Measurements from ENCODE around the gene TEX29.

TEX29 gene

DNA sequence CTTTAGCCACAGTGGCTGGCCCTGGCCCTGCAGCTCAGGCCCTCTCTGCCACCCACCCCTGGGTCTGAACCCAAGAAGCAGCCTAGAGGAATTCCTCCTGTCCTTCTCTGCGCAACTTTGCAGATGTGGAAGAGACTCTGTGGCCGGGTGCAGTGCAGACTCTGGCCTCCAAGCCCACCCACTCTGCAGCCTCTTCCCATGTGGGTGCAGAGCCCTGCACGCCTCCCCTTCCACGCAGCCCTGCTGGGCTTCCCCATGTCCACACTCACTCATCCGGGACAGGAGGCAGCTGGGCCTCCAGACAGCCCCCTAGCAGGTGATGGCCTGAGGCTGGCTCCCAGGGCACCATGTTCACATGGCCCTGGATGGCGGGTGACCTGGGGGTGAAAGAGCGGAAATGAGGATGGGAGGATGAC is 2.5 kb downstream of the TEX29 start:
- Histone ChIP-seq H3K79me2 (ENCODE audit: insufficient read depth, low read length) (no peaks in the 10 kb centered on the region), H3K9me3 (ENCODE audit: low read length) (no peaks in the 10 kb centered on the region), H3K4me1 (ENCODE audit: insufficient read depth, low read length, severe bottlenecking) (no peaks in the 10 kb centered on the region), H3K9ac (ENCODE audit: low read length) (no peak overlapping the region), H3K27ac (ENCODE audit: low read depth, low read length, poor library complexity, severe bottlenecking) (no peak overlapping the region), H3K4me3 (ENCODE audit: low read depth, low read length, poor library complexity, severe bottlenecking) (no peak overlapping the region), H3K9me2 (ENCODE audit: low read depth, low read length) (no peaks in the 10 kb centered on the region), H3F3A (ENCODE audit: insufficient read depth, low read length) (no peaks in the 10 kb centered on the region), H3K36me3 (ENCODE audit: insufficient read depth, low read length) (no peaks in the 10 kb centered on the region), H3K4me2 (ENCODE audit: low read length) (no peak overlapping the region), H2AFZ (ENCODE audit: low read length) (no peak overlapping the region), H3K27me3 (ENCODE audit: insufficient read depth, low read length) (no peaks in the 10 kb centered on the region; the same call in 1 of the 2 replicates), H4K20me1 (ENCODE audit: insufficient read depth, low read length) (no peaks in the 10 kb centered on the region)
- no peak for TF ChIP-seq EZH2 (IDR thresholded peaks at IDR 0.05; ENCODE audit: borderline replicate concordance, low read length)
- TF ChIP-seq, protein P1, sequence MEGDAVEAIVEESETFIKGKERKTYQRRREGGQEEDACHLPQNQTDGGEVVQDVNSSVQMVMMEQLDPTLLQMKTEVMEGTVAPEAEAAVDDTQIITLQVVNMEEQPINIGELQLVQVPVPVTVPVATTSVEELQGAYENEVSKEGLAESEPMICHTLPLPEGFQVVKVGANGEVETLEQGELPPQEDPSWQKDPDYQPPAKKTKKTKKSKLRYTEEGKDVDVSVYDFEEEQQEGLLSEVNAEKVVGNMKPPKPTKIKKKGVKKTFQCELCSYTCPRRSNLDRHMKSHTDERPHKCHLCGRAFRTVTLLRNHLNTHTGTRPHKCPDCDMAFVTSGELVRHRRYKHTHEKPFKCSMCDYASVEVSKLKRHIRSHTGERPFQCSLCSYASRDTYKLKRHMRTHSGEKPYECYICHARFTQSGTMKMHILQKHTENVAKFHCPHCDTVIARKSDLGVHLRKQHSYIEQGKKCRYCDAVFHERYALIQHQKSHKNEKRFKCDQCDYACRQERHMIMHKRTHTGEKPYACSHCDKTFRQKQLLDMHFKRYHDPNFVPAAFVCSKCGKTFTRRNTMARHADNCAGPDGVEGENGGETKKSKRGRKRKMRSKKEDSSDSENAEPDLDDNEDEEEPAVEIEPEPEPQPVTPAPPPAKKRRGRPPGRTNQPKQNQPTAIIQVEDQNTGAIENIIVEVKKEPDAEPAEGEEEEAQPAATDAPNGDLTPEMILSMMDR (IDR thresholded peaks at IDR 0.05; ENCODE audit: low read length), result no peak

DNA sequence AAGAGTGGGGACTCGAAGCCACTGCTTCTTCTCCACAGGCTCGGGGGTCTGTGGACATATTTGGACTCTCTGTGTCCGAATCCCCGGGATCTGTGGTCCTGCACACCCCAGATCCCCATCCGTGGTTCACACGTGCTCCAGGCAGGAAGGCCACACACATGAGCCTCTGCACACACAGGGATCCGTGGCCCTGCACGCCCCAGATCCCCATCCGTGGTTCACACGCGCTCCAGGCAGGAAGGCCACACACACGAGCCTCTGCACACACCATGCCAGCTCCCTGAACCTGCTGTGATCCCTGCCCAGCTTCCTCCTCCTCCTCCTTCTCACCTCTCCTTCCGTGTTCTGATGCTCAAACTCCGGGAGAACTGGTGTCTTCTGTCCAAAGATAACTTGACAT is 3.1 kb downstream of the TEX29 start:
- Histone ChIP-seq H3K4me2 (ENCODE audit: low read length) (no peak overlapping the region), H3K27ac (ENCODE audit: low read depth, low read length, poor library complexity, severe bottlenecking) (no peak overlapping the region), H4K20me1 (ENCODE audit: insufficient read depth, low read length) (no peaks in the 10 kb centered on the region), H3K4me3 (ENCODE audit: low read depth, low read length, poor library complexity, severe bottlenecking) (no peak overlapping the region), H3K36me3 (ENCODE audit: insufficient read depth, low read length) (no peaks in the 10 kb centered on the region), H3K27me3 (ENCODE audit: insufficient read depth, low read length) (no peaks in the 10 kb centered on the region; the same call in 1 of the 2 replicates), H3K79me2 (ENCODE audit: insufficient read depth, low read length) (no peaks in the 10 kb centered on the region), H3F3A (ENCODE audit: insufficient read depth, low read length) (no peaks in the 10 kb centered on the region), H3K9ac (ENCODE audit: low read length) (no peak overlapping the region), H3K9me2 (ENCODE audit: low read depth, low read length) (no peaks in the 10 kb centered on the region), H3K9me3 (ENCODE audit: low read length) (no peaks in the 10 kb centered on the region), H3K4me1 (ENCODE audit: insufficient read depth, low read length, severe bottlenecking) (no peaks in the 10 kb centered on the region), H2AFZ (ENCODE audit: low read length) (no peak overlapping the region)
- TF ChIP-seq, protein P1 (IDR thresholded peaks at IDR 0.05; ENCODE audit: low read length), result no peak
- no peak for TF ChIP-seq EZH2 (IDR thresholded peaks at IDR 0.05; ENCODE audit: borderline replicate concordance, low read length)

DNA sequence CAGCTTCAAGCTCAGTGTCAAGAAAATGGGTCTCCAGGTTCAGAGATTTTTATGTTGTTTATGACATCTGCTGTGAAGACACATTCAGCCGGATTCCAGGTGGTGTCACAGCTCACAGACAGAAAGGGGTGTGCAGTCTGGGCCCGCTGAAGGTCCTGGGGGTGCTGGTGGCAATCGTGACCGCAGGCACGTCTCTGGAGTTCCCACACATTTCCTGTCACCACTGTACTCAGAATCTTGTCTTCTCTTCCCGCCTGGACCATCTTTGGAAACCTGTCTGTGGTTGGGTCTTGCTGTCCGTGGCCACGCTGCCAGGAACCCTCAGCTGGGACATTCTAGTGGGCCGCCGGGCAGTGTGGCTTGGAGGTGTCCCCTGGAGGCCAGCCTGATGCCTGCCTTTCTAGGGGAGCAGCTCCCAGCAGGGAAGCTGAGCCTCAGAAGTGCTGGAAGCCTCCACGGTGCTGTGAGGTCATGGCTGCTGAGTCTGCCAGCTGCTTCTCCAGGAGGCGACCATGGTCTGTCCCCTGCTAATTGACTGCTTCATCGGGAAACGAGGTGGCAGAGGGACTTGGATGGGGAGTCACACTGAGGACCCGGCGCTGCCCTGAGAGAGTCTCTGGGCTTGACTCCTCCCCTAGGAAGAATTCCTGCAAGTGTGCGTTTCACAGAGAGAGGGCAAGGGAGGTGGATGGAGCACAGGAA is 3.7 kb downstream of the TEX29 start:
- H3K79me2 ChIP-seq (ENCODE audit: insufficient read depth, low read length), result no peaks in the 10 kb centered on the region
- no peak overlapping the region for H2AFZ ChIP-seq (ENCODE audit: low read length)
- H4K20me1 ChIP-seq (ENCODE audit: insufficient read depth, low read length), result no peaks in the 10 kb centered on the region
- H3K27me3 ChIP-seq (ENCODE audit: insufficient read depth, low read length), result no peaks in the 10 kb centered on the region; the same call in 1 of the 2 replicates
- no peak for TF ChIP-seq EZH2 (IDR thresholded peaks at IDR 0.05; ENCODE audit: borderline replicate concordance, low read length)
- TF ChIP-seq, protein P1 (IDR thresholded peaks at IDR 0.05; ENCODE audit: low read length), result no peak
- H3K4me3 ChIP-seq (ENCODE audit: low read depth, low read length, poor library complexity, severe bottlenecking), result no peak overlapping the region
- no peaks in the 10 kb centered on the region for H3K9me2 ChIP-seq (ENCODE audit: low read depth, low read length)
- no peaks in the 10 kb centered on the region for H3F3A ChIP-seq (ENCODE audit: insufficient read depth, low read length)
- H3K36me3 ChIP-seq (ENCODE audit: insufficient read depth, low read length), result no peaks in the 10 kb centered on the region
- H3K9ac ChIP-seq (ENCODE audit: low read length), result no peak overlapping the region
- no peaks in the 10 kb centered on the region for H3K9me3 ChIP-seq (ENCODE audit: low read length)
- H3K27ac ChIP-seq (ENCODE audit: low read depth, low read length, poor library complexity, severe bottlenecking), result no peak overlapping the region
- no peak overlapping the region for H3K4me2 ChIP-seq (ENCODE audit: low read length)
- no peaks in the 10 kb centered on the region for H3K4me1 ChIP-seq (ENCODE audit: insufficient read depth, low read length, severe bottlenecking)

Data from OCI-LY1 (cell line).